Measurements from ENCODE around the gene TMEM178B.
"Not testable (repeated sequence)": the region's sequence is repeated elsewhere in the genome, so short reads cannot be mapped to it uniquely, and the experiment has no call there.

Gene TMEM178B

GRCh38 chr7:141356161-141356560 lies 282.3 kb downstream of the TMEM178B start:
- DNase-seq (ENCODE audit: low spot score) = no peak

GRCh38 chr7:141358386-141358785 lies 284.5 kb downstream of the TMEM178B start:
- DNase-seq (ENCODE audit: low spot score) = no peak

- no peak for DNase-seq (ENCODE audit: low spot score)
These were observed 285.4 kb downstream of the TMEM178B start for GRCh38 chr7:141359262-141359661.

- no peak for DNase-seq (ENCODE audit: low spot score)
These were observed 286.0 kb downstream of the TMEM178B start for GRCh38 chr7:141359740-141360415.

GRCh38 chr7:141360416-141360760 lies 286.5 kb downstream of the TMEM178B start:
- DNase-seq (ENCODE audit: low spot score) = no peak

GRCh38 chr7:141360803-141361202 lies 286.9 kb downstream of the TMEM178B start:
- no peak for DNase-seq (ENCODE audit: low spot score)

GRCh38 chr7:141361479-141361878 lies 287.6 kb downstream of the TMEM178B start:
- no peak for DNase-seq (ENCODE audit: low spot score)

- no peak for DNase-seq (ENCODE audit: low spot score)
These were observed 288.1 kb downstream of the TMEM178B start for GRCh38 chr7:141361960-141362359.

- DNase-seq (ENCODE audit: low spot score) = peak; percentile 21
These were observed 288.9 kb downstream of the TMEM178B start for GRCh38 chr7:141362580-141363435.

GRCh38 chr7:141363748-141364147 lies 289.9 kb downstream of the TMEM178B start:
- DNase-seq (ENCODE audit: low spot score) = no peak

- no peak for DNase-seq (ENCODE audit: low spot score)
These were observed 292.3 kb downstream of the TMEM178B start for GRCh38 chr7:141366091-141366621.

GRCh38 chr7:141369422-141369821 lies 295.6 kb downstream of the TMEM178B start:
- DNase-seq (ENCODE audit: low spot score) = no peak

- no peak for DNase-seq (ENCODE audit: low spot score)
These were observed 296.3 kb downstream of the TMEM178B start for GRCh38 chr7:141370178-141370577.

GRCh38 chr7:141370650-141371049 lies 296.8 kb downstream of the TMEM178B start:
- no peak for DNase-seq (ENCODE audit: low spot score)

GRCh38 chr7:141374425-141374824 lies 300.6 kb downstream of the TMEM178B start:
- DNase-seq (ENCODE audit: low spot score) = no peak

- DNase-seq (ENCODE audit: low spot score) = no peak
These were observed 301.6 kb downstream of the TMEM178B start for GRCh38 chr7:141375442-141375841.

- no peak for DNase-seq (ENCODE audit: low spot score)
These were observed 304.0 kb downstream of the TMEM178B start for GRCh38 chr7:141377906-141378305.

- DNase-seq (ENCODE audit: low spot score) = no peak
These were observed 304.5 kb downstream of the TMEM178B start for GRCh38 chr7:141378405-141378804.

- no peak for DNase-seq (ENCODE audit: low spot score)
These were observed 308.0 kb downstream of the TMEM178B start for GRCh38 chr7:141381794-141382427.

GRCh38 chr7:141383356-141383755 lies 309.5 kb downstream of the TMEM178B start:
- DNase-seq (ENCODE audit: low spot score) = not testable (repeated sequence)

GRCh38 chr7:141386881-141387280 lies 313.0 kb downstream of the TMEM178B start:
- DNase-seq (ENCODE audit: low spot score) = no peak

- DNase-seq (ENCODE audit: low spot score) = no peak
These were observed 313.8 kb downstream of the TMEM178B start for GRCh38 chr7:141387521-141388217.
